ENCODE results near the gene SLC25A36.

- TF ChIP-seq REST (IDR thresholded peaks at IDR 0.05; ENCODE audit: insufficient read depth in 1 of 2, low read depth in 2 of 2, low read length in 2 of 2), result no peak
- TF ChIP-seq TAF1 (IDR thresholded peaks at IDR 0.05; ENCODE audit: borderline replicate concordance, insufficient read depth, low read length), result no peak
These were observed 69.8 kb downstream of the SLC25A36 start for GRCh38 chr3:141011232-141011996.

Measured in PFSK-1 (cell line).